Stimulated activated CD4-positive, alpha-beta T cell treated with anti-CD3 and anti-CD28 coated beads, Interleukin-4, amount 100 ng/mL, for 1 hour (primary cell): Measurements from ENCODE around the gene TOM1.
A peak's percentile ranks its signal among the peaks of the same experiment; 100 is the strongest.

Source experiments
- DNase-seq: peaks from one replicate; pipeline ENCODE4 v3.0.0-alpha.2; 2020

The TOM1 gene

DNA sequence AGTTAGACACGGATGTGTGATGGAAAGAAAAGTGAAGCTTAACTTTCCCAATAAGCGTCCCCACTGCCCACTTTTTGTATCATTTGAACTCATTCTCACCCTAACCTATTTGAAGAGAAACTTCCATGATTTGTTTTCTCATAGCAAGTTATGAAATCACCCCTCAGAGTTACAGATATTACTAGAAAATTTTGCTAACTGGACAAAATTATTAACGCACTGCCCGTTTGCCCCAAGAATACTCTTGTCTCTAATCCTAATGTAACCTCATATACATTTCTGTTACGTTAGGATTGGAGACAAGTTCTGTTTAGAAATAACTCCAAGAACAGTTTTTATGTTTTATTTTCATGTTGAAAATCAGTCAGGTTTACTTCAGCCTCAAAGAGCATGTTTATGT is 25.5 kb downstream of the TOM1 start:
- DNase-seq = no peak

DNA sequence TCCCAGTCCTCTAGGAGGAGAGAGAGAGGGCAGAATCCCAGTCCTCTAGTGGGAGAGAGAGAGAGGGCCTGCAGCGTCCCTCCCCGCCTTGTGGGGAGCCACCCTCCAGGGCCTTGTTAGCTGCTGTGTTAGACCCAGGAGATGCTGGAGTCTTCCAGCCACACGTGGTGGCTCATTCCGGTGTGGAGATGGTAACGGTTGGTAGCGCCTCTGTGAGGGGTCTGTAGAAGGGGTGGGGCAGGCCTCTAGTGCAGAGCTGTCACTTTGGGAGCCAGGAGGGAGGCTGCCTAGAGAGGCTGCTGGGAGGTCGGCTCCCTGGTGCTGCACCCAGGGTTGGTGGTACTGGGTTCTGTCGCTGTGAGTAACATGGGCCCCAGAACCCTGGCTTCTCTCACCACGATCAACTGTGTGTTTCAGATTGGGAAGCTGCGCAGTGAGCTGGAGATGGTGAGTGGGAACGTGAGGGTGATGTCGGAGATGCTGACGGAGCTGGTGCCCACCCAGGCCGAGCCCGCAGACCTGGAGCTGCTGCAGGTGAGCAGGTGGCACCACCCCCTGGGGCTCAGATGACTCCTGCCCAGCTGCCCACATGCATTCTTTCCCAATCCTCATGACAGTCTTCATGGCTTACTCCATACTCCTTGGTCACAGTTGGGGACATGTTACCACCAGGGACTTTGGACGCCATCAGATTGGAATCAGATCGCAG is 27.3 kb downstream of the TOM1 start:
- no peak for DNase-seq

DNA sequence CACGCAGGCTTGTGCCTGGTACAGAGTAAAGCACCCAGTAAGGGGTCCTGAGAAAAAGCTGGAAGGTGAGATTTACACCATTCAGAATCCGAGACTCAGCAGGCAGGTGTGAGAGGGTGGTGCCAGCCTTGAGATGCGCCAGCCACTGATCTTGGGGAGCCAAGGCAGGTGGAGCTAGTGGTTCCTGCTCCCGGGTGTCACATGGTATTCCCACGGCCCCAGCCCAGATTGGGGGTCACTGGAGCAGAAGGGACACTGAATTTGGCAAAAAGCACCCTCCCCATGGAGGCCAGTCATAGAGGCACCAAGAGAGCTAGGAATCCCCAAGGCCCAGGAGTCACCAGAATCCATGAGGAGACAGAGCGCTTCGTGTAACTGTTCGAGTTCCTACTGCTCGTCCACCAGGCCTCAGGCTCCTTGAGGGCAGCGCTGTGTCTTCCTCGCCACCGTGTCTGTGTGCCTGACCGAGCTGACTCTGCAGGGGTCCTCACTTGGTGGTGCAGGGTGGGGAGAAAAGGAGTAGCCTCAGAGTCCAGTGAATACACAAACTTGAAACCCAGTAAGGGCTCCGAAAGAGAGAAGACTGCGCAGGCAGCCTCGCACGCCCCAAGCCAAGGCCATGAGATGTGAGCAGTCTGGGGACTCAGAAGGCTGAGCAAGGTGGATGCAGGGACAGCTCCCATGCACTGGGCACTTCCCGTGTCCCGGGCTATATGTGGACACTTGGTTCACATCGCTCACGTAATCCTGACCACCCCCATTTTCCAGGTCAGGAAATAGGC is 28.2 kb downstream of the TOM1 start:
- no peak for DNase-seq

DNA sequence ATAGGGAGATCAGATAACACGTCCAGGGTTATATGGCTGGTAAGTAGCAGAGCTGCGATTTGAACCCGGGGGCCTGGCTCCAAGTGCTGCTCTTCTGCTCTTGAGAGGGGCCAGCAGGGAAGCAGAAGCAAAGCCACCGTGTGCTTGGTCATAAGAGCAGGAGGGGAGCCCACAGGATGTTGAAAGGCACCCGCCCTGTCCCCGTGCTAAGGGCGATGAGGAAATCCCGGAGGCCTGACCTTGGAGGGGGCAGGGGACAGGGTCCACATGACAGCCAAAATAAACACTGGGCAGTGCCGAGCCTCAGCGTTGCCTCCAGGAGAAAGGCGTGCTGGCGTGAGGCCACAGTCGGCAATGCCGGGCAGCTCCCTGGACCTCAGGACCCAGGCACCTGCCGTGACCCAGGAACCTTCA is 28.8 kb downstream of the TOM1 start:
- DNase-seq = no peak

DNA sequence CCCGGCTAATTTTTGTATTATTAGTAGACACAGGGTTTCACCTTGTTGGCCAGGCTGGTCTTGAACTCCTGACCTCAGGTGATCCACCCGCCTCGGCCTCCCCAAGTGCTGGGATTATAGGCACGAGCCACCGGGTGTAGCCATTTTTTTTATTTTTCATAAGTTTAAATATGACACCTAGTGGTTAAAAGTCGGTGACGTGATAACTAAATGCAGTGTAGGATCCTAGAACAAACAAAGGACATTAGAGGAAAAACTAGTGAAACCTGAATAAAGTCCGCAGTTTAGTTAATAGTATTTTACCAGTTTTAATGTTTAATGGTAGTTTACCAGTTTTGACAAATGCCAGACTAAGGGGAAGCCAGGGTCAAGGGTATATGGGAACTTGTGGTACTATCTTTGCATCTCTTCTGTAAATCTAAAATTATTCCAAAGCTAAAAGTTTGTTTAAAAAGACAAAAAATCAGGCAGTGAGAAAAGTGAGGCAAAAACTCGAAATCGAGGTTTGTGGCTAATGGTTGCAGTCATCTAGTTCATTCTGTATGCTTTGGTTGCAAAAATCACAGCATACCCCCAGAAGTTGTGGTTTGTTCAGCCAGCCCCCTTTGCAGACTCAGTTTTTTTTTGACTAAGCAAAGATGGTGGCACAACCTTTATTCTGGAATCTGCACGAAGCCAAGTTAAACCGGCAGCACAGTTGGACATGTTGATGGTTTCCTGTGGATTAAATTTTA is 29.6 kb downstream of the TOM1 start:
- DNase-seq = no peak

DNA sequence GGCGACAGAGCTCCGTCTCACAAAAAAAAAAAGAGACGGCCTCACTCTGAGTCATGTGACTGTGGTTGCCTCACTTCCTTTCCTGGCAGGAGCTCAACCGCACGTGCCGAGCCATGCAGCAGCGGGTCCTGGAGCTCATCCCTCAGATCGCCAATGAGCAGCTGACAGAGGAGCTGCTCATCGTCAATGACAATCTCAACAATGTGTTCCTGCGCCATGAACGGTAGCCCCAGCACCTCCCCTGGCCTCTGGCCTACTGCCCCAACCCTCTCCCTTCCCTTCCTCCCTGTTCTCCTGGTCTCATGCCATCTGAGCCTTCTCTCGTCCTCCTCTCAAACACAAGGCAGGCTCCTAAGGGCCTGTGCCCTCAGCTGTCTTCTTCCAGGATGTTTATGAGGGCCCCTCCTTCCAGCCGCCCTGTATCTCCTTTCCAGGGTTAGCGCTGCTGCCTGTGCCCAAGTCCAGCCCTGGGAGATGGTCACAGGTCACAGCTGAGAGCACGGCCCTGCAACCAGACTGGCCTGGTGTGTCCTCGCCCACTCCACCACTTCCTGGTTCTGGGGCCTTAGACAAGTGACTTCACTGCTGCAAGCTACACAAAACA is 30.7 kb downstream of the TOM1 start:
- peak; percentile 60 for DNase-seq

DNA sequence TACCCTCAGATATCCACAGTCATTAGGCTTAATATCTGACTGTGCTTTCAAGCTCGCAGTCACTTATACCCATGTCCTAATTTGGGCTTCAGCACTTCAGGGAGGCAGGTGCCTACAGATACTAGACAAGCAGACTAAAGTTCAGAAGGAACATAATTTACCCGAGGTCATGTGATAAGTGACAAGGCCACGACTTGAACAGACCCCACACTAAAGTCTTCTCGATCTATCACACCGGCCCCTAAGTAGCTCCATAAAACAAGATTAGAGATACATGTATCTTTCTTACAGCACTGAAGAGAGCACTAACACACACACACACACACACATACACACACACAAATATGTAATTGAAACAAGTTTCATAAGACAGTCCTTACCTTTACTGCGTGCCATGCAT is 32.6 kb downstream of the TOM1 start:
- DNase-seq = no peak

DNA sequence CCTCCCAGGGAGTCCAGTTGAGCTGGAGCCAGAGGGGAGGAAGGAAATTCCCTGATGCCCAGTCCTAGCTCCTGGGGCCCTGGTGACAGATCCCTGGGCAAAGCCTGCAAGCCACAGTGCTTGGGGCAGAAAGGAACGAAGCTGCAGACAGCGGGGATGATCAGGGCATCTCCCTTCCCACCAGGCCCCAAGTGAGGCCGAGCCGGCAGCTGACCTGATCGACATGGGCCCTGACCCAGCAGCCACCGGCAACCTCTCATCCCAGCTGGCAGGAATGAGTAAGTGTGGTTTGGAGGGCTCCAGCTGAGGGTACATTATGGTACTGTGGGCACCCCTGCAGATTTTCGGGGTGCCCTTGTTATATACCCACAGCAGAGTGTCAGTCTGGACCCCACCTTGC is 33.5 kb downstream of the TOM1 start:
- no peak for DNase-seq

DNA sequence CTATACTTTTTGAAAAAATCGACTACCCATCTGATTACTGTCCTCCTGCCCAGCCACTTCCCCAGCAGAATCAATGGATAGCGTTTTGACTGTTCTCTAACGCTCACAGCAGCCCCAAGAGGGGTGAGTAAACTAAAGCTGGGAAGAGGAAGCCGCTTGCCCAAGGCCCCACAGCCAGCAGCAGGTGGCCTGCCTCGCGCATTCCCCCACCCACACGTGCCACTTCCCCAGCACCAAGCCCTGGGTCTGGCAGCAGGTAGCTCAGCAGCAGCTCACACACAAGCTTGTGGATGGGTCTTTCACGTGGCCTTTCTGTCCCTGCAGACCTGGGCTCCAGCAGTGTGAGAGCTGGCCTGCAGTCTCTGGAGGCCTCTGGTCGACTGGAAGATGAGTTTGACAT is 34.3 kb downstream of the TOM1 start:
- DNase-seq = peak; percentile 48

DNA sequence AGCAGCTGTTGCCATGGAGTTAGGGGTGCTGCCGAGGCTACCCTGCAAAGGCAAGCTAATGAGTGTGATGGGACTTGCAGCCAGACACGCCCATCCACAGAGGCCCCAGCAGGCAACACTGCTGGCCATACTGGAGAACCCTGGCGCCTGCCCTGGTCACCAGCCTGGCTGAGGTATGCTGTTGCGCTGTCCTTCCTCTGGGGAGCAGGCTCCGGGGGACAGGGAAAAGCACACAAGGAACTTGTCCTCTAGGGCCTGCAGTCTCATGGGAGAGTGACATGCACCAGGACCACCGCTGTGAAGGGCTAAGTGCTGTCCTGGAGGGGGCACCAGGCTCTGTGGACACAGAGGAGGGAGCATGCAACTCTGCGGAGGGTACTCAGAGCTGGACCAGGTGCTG is 35.8 kb downstream of the TOM1 start:
- no peak for DNase-seq

DNA sequence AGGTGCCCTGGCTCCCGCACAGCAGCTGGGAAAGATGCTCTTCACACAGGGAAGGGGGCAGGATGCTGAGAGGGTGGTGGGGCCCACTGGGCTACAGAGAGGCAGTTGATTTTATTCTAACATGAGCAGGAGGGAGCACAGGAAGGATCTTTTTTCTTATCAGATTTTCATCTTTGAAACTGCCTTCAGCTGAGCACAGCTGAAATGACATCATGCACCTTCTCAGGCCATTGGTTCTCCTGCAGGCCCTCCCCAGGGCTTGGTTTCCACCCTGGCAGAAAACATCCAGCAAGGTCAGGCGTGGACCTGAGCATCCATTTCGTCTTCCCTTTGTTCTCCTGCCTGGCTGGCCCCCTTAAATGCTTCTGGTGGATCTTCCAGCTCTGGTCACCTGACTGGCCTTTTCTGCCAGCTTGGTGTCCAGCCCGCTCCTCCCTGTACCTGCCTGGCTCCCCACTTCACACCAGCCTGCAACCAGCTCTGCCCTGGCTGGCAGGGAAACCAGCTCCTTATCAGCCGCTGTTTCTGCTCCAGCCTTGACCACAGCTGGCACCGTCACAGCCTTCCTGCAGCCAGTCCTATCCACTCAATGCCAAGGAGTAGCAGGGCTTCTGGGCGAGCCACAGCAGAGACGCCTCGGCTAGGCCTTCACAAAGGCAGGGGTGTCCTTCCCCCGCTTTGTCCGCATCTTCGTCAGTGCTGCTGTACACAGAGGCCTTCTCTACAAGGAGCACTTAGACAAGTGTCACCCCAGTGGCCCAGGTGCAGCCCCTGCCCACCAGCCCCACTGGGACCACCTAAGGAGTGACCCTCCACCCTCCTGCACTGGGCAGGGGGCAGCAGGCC is 36.5 kb downstream of the TOM1 start:
- no peak for DNase-seq

DNA sequence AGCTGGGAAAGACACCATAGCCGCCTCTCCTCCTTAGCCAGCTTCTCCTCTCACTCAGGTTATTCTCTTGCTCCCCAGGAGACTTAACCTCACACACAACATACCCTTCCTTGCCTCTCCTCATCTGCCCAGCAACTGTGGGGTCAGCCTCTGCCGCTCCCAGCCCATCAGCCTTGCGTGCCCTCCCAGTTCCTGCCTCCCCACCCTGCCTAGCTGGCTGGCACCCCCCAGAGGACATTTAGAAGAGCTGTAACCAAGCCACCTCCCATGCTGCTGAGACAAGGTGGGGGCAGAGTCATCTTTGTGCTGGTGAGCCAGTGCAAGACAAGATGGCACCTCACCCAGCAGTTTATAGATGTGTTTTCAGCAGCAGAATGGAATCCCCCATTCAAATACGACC is 38.2 kb downstream of the TOM1 start:
- DNase-seq = no peak

DNA sequence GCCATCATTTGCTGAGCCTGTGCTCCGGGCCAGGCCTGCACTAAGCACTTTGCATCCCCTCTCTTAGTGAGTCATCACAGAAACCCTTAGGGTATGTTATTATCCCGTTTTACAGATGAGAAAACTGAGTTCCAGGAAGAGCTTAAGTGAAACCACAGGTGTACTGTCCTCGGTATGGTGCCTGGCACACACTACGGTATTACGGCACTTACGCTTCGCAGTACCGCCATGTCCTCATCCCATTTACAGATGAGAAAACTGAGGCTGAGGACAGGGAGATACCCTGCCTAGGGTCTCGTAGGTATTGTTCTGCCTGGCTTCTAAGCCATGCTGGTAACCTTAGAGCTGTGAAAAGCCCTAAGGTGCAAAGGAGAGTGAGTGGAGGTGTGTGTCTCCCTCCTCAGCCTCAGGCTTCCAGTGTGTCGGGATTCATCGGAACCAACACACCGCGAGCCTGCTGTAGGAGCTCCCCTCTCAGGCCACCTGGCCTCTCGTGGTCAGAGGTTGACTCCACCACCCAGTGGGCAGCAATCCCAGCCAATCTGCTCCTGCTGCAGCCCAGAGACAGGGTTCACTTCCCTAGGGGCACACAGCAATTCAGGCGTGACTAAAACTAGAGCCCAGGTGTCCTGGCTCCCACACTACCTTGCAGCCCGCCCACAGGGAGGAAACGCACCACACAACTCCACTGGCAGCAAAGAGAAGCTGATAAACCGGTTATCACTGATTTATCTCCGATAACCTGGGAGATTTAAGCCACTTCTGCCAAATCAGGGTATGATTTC is 41.6 kb downstream of the TOM1 start:
- no peak for DNase-seq

DNA sequence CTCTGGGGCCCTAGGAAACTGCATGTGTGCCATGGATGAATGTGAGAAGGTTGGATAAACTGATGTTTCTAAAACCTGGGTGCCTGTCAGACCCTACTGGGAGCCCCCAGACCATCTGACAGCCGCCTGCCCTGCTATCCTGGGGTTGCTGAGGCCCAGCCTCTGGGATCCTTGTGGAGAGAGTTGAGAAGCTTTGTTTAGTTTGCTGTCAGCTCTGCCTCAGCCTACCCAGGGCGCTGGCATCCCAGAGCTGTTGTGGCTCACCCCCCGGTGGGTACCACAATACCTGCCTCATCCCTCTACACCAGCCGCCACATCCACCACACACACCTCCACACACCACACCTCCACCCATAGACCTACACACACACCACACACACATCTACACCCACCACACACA is 42.7 kb downstream of the TOM1 start:
- no peak for DNase-seq

DNA sequence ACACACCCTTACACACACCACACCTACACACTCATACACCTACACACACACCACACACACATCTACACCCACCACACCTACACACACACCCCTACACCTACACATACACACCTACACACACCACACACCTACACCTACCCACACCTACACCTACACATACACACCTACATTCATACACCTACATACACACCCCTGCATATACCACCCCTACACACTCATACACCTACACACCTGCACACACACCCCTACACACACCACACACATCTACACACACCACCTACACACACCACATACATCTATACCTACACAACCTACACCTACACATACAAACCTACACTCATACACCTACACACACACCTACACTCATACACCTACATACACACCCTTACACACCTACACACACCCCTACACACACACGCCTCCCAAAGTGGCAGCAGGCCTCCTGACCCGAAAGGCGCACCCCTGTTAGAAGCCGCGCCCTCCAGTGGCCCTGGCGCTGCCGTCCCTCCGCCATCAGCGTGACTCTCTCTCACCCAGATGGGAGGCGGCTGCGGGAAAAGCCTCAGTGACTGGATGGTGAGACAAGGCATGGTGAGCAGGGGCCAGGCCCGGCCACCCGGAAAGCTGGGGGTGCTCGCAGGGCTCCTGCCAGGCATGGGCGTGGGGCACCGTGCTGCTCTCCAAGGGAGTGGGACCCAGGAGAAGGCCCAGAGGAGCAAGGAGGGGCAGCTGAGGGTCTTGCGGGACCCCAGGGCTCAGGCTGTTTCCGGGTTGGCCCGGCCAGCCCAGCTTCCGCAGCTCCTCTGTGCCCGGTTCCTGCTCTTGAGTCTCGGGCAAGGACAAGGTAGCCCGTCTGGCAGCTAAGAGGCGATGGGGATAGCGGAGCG is 44.2 kb downstream of the TOM1 start:
- no peak for DNase-seq

DNA sequence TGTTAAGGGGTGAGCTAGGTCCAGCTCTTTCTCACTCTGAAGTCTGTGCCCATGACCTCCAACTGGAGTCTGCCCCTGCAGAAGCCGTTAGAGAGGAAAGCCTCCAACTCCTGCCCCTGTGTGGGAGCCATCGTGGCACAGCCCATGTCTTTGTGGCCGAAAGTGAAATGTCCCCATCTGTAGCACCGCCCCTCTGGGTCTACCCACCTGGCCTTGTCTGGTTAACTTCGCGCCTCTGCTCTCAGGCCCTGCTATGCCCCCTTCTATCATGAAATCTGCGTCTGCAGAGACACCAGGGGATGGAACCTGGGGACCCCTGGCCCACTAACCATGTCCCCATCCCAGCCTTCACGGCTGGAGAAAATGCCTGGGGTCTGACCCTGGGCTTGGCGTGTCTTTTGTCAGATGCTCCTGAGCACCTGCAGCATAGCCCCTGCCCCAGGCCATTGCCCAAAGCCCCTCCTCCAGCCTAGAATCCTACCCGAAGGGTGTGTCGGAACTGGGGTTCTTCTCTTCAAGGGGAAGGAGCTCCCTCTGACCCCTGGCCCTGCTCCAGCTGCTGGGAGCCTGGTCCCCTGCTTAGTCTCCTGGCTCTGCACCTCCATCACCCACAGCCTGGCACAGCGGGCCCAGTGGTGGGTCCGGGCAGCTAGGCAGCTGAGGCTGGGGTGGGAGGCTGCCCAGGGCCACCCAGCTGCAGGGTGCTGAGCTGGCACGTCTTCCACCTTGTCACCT is 45.4 kb downstream of the TOM1 start:
- DNase-seq = no peak

DNA sequence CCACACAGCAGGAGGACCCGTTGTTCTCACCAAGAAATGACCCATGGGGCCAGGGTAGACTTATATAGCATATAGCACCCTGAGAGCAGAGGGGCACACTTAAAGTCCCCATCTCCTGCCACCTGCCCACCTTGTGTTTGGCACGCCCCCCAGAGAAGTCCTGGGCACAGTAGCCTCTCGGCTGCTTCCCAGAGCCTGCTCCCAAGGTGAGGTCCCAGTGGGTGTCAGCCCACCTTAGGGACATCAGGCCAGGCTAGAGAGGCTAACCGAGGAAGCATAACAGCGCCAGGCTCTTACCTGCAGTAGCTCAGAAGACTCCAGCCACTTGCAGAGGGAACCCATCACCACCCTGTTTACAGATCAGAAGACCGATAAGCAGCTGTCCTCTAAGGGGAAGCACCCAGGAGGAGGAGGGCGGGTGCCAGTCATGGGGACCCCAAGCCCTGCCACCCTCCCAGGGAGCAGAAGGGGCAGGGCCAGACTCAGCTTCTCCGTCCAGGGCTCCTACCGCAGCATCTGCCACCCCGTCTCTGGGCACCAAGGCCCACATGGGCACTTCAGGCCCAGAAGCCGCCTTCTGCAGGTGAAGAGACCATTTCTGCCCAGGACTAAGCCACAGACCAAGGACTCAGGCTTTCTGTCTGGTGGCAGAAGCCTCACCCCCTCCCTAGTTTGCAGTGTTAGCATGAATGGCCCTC is 46.3 kb downstream of the TOM1 start:
- DNase-seq = no peak

DNA sequence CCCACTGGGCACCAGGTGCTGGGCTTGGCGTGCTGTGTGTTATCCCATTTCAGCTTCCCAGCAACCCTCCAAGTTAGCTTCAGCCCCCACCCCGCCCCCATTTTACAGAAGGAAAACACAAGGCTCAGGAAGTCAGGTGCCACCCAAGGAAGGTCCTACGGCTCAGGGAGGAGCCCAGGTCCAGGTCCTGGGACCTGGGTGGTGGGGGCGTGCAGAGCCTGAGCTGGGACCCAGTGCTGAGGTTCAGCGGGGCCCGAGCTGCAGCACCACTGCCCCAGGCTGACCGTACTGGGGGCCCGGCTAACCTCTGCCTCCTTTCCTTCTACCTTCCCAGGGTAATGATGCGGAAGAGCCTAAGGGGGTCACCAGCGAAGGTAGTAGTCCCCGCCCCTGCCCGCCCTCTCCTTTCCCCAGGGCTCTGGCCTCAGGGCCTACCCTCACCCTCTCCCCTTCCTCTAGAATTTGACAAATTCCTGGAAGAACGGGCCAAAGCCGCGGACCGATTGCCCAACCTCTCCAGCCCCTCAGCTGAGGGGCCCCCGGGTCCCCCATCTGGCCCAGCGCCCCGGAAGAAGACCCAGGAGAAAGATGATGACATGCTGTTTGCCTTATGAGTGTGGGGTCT is 47.0 kb downstream of the TOM1 start:
- no peak for DNase-seq

DNA sequence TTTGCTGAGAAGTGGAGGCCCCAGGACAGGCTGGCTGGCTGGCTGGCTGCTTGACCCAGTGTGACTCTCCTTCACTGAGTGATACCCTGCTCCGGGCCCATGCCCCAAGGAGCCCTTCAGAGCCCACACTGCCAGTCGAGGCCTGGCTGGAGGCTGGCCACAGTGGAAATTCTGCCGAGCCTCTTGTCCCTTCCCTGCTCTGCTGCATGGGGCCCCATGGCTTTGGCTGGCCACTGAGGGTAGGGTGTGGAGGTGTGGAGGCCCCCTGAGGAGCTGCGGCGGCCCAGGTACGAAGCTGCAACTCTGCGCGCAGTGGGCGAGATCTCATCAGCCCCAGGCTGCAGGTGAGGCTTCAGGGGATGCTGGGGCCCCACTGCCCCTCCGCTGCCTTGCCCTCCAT is 47.8 kb downstream of the TOM1 start:
- no peak for DNase-seq
